Aorta (tissue), 5 donors: ENCODE measurements around the gene SEMA5B. TPM values are rescaled to one million over a fixed set of nuclear protein-coding genes. Genes with fewer than 3 reads are reported as not detected.

Experiments used
- ATAC-seq: fragments of 200-7000 bp; cut with Tn5 transposase; one replicate; pipeline ENCODE4 v1.9.1; 2022; ENCODE audit warnings: moderate library complexity; ENCODE audit not compliant: low FRiP score
- DNase-seq, 2 donors: peaks; one replicate each; pipeline ENCODE4 v3.0.0-alpha.2; 2020
- H3K27ac ChIP-seq, 2 donors: one replicate each; pipeline ENCODE4 v1.5.1; 2013; ENCODE audit warnings: low read length in 2 of 2, mild to moderate bottlenecking in 2 of 2, moderate library complexity in 2 of 2, control low read depth in 1 of 2, inconsistent platforms in 1 of 2, low read depth in 1 of 2
- H3K27me3 ChIP-seq, 2 donors: one replicate each; pipeline ENCODE4 v1.6.1; 2013; ENCODE audit warnings: control low read depth in 1 of 2, low read length in 1 of 2, mild to moderate bottlenecking in 1 of 2, moderate library complexity in 1 of 2; ENCODE audit not compliant: insufficient read depth in 2 of 2, control insufficient read depth in 1 of 2
- H3K36me3 ChIP-seq, 2 donors: one replicate each; pipeline ENCODE4 v1.6.1; 2013; ENCODE audit warnings: control low read depth in 1 of 2, low read length in 1 of 2, mild to moderate bottlenecking in 1 of 2; ENCODE audit not compliant: insufficient read depth in 2 of 2, control insufficient read depth in 1 of 2
- H3K4me1 ChIP-seq, 2 donors: one replicate each; pipeline ENCODE4 v1.6.1; 2013; ENCODE audit warnings: low read length in 2 of 2, control low read depth in 1 of 2, mild to moderate bottlenecking in 1 of 2, moderate library complexity in 1 of 2; ENCODE audit not compliant: insufficient read depth in 2 of 2, control insufficient read depth in 1 of 2
- H3K4me3 ChIP-seq, 2 donors: one replicate each; pipeline ENCODE4 v1.5.1; 2013; ENCODE audit warnings: low read length in 2 of 2, control low read depth in 1 of 2, mild to moderate bottlenecking in 1 of 2
- H3K9me3 ChIP-seq: one replicate; pipeline ENCODE4 v1.6.1; 2013; ENCODE audit warnings: mild to moderate bottlenecking, low read length; ENCODE audit not compliant: control insufficient read depth
- WGBS, 2 donors: extraction: QIAGEN DNeasy Blood & Tissue Kit; methylation state at CpG; one replicate each; pipeline ENCODE4 v1.1.7; 2013; 5-methylcytosine and 5-hydroxymethylcytosine counted together
- intact Hi-C, 2 donors: fragments of 100-400 bp; cut with DNase I; formaldehyde crosslinking; loops; one replicate each; pipeline versions ENCODE4 v1.14.2 to v1.15.0; 2022
- polyA plus RNA-seq, 2 donors: library from polyadenylated mRNA; stranded (reverse); fragments of 200-250 nt; gene quantifications; one replicate each; pipeline ENCODE4 v1.2.3, GENCODE V29; 2013
- total RNA-seq, 2 donors: library from RNA; stranded (reverse); fragmentation: NEBNext Ultra II Directional; extraction: Animal tissue kit (Norgen Biotek cat#: 25700); gene quantifications; one replicate each; pipeline ENCODE4 v1.2.1, GENCODE V29; 2021
- donor health status: healthy with polysubstance abuse.
- donor health status: Bipolar disorder and iron deficiency.
- donor health status: DM: no; HTN: no; CAD: no.
- donor health status: DM: no; HTN: no; CAD: no.
- donor health status: DM: yes; HTN: yes; CAD: no.

SEMA5B gene
- total and polyA plus RNA-seq, 4 donors: under 0.01 to 4.9 (median 0.92) TPM

DNA sequence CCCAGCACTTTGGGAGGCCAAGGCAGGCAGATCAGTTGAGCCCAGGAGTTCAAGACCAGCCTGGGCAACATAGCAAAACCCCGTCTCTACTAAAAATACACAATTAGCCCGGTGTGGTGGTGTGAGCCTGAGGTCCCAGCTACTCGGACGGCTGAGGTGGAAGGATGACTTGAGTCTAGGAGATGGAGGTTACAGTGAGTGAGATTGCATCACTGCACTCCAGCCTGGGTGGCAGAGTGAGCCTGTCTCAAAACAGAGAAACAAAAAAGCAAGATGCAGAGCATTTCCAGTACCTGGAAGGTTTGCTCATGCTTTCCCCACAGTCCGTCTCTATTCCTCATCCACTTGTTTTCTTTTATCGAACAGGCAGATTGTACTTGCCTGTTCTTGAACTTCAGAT is 35.5 kb upstream of the SEMA5B start:
- H3K27ac ChIP-seq: no peak overlapping the region
- no peaks in the 10 kb centered on the region for H3K27me3 ChIP-seq
- no peaks in the 10 kb centered on the region for H3K36me3 ChIP-seq
- no peaks in the 10 kb centered on the region for H3K9me3 ChIP-seq
- DNase-seq (no peak), ATAC-seq (no peak)
- intact Hi-C loops: no loop called here
- no peaks in the 10 kb centered on the region for H3K4me1 ChIP-seq
- 94 to 96% methylated on average over 6 of the region's 6 CpGs for WGBS, 2 donors
- no peak overlapping the region for H3K4me3 ChIP-seq

DNA sequence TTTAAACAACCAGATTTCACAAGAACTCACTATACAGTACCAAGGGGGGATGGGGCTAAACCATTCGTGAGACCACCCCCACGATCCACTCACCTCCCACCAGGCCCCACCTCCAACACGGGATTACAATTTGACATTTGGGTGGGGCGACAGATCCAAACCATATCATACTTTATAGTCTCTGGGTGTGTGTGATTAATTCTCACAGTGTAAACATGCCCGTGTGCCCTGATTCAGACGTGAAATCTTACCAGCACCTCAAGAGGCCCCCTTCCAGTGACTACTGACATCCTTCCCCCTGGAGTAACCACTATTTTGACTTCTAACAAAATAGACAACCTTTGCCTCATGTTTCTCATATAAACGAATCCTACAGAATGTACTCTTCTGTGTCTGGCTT is 34.3 kb upstream of the SEMA5B start:
- Histone ChIP-seq H3K4me3 (no peak overlapping the region), H3K4me1 (no peaks in the 10 kb centered on the region), H3K27me3 (no peaks in the 10 kb centered on the region), H3K27ac (no peak overlapping the region), H3K36me3 (no peaks in the 10 kb centered on the region), H3K9me3 (no peaks in the 10 kb centered on the region)
- ATAC-seq: no peak
- 85 to 88% methylated on average over 7 of the region's 7 CpGs for WGBS, 2 donors
- intact Hi-C loops: no loop called here
- DNase-seq: no peak

DNA sequence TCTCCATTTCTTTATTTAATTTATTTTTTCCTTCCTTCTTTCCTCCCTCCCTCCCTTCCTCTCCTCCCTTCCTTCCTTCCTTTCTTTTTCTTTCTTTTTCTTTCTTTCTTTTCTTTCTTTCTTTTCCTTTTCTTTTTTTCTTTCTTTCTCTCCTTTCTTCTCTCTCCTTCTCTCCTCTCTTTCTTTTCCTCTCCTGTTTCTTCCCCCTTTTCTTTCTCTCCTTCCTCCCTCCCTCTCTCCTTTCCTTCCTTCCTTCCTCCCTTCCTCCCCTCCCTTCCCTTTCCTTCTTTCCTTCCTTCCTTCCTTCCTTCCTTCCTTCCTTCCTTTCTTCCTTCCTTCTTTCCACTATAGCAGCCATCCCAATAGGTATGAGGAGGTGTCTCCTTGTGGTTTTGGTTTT is 32.5 kb upstream of the SEMA5B start:
- ATAC-seq (no peak), DNase-seq (no peak)
- H3K4me3 ChIP-seq: no peak overlapping the region
- no peak overlapping the region for H3K27ac ChIP-seq
- H3K36me3 ChIP-seq: no peaks in the 10 kb centered on the region
- no peaks in the 10 kb centered on the region for H3K9me3 ChIP-seq
- intact Hi-C loops: no loop called here
- no peaks in the 10 kb centered on the region for H3K27me3 ChIP-seq
- no peaks in the 10 kb centered on the region for H3K4me1 ChIP-seq

DNA sequence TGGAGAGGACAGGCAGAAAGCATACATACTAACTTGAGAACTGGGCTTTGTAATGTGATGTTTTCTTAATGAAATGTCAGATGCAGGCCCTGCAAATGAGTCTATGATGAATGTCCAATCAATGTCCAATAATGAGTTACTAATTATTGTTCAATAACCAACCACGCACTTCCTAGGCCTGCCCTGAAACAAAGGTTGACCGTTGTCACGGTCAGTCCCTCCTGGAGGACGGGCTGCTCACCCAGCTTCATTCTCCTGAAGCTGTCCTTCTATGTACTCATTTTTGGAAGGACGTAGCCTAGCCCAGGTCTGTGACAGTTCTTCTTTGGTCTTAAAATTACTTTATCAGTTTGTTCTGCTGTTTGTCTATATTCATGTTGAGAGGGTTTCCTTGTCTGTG is 30.9 kb upstream of the SEMA5B start:
- intact Hi-C loops: loop anchor here in 1 of 2 donors (10.0 kb wide), 1 partner anchor 66 kb away; no protein-coding TSS in a partner anchor
- H3K4me1 ChIP-seq: no peaks in the 10 kb centered on the region
- no peak overlapping the region for H3K27ac ChIP-seq
- no peaks in the 10 kb centered on the region for H3K36me3 ChIP-seq
- no peaks in the 10 kb centered on the region for H3K27me3 ChIP-seq
- no peak for ATAC-seq
- DNase-seq: no peak
- 98 to 99% methylated on average over 5 of the region's 5 CpGs for WGBS, 2 donors
- no peak overlapping the region for H3K4me3 ChIP-seq
- no peaks in the 10 kb centered on the region for H3K9me3 ChIP-seq

DNA sequence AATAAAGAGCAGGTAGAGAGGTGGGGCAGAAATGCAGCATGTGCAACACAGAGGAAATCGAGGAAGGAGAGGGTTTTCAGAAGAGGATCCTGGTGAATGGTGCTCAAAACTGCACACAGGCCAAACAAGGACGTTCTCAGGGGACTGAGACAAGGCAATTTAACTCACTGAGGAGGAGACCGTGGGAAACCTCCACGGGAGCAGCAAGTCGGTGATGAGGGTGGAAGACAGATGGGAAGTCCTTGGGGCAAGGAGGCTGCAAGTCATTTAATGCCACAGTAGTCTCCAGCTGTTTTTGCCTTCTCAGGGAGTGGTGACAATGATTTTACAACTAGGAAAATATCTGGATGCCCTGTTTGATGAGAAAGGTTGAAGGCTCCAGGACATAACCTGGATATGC is 27.8 kb upstream of the SEMA5B start:
- H3K4me1 ChIP-seq: no peaks in the 10 kb centered on the region
- ATAC-seq: no peak
- no peak for DNase-seq
- no peaks in the 10 kb centered on the region for H3K36me3 ChIP-seq
- 86 to 87% methylated on average over 5 of the region's 5 CpGs for WGBS, 2 donors
- intact Hi-C loops: loop anchor here in 1 of 2 donors (10.0 kb wide), 1 partner anchor 69 kb away; no protein-coding TSS in a partner anchor
- H3K27ac ChIP-seq: no peak overlapping the region
- no peak overlapping the region for H3K4me3 ChIP-seq
- H3K27me3 ChIP-seq: no peaks in the 10 kb centered on the region
- no peaks in the 10 kb centered on the region for H3K9me3 ChIP-seq

DNA sequence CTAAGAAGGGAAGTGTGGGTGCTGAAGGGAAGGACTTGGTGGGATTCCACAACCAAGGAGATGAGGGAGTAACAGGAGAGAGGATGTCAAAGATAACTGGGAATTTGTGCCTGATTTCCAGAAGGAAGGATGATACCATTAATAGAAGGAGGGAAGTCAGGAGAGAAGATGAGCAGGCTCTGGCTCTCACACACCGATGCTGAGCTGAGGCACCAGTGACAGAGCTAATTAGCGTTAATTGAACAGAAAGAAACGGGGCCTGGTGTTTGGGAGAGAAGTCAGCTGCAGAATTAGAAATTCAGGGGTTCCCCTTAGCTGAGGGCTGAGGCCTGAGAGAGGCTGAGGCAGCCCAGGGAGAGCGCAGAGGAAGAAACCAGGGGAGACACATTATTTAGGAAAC is 27.4 kb upstream of the SEMA5B start:
- 74 to 77% methylated on average over 4 of the region's 4 CpGs for WGBS, 2 donors
- H3K27ac ChIP-seq: no peak overlapping the region
- no peaks in the 10 kb centered on the region for H3K36me3 ChIP-seq
- H3K27me3 ChIP-seq: no peaks in the 10 kb centered on the region
- no peaks in the 10 kb centered on the region for H3K4me1 ChIP-seq
- intact Hi-C loops: loop anchor here in 1 of 2 donors (10.0 kb wide), 1 partner anchor 70 kb away; no protein-coding TSS in a partner anchor
- no peak for DNase-seq
- no peak overlapping the region for H3K4me3 ChIP-seq
- H3K9me3 ChIP-seq: no peaks in the 10 kb centered on the region
- ATAC-seq: no peak

DNA sequence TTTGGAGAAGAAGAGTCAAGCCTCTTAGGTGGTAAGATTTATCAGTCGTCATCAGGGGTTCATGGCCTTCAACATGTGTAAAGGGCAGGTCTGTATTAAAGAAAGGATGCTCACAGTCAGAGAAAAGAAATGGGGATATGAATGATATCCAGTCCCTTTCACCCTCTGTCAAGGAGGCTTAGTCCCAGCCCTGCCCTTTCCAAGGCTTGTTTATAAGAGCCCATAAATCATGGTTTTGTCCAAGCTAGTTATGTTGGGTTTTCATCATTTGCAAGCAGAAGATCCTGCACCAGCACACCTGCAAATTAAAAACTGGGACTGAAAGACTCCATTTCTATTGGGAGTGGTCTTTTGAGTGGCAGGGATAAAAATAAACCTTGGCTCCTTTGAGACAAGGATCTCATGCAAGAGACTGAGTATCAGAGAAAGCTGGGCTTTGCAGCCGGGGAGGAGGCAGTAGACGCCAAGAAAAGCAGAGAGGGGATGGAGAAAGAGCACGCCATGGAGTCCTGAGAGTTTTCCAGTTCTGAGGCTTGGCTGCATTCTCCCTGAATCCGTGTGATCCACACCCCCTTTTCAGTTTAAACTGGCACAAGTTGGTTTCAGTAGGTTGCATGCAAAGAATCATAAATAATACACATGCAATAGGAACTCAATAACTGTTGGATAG is 26.7 kb upstream of the SEMA5B start:
- H3K4me1 ChIP-seq: no peaks in the 10 kb centered on the region
- no peak overlapping the region for H3K4me3 ChIP-seq
- intact Hi-C loops: loop anchor here in 1 of 2 donors (10.0 kb wide), 1 partner anchor 71 kb away; no protein-coding TSS in a partner anchor
- DNase-seq (peak in 1 of 2 donors; percentile 62), ATAC-seq (peak; percentile 65)
- H3K27ac ChIP-seq: no peak overlapping the region
- 19 to 22% methylated on average over 5 of the region's 5 CpGs for WGBS, 2 donors
- H3K27me3 ChIP-seq: no peaks in the 10 kb centered on the region
- no peaks in the 10 kb centered on the region for H3K36me3 ChIP-seq
- no peaks in the 10 kb centered on the region for H3K9me3 ChIP-seq

DNA sequence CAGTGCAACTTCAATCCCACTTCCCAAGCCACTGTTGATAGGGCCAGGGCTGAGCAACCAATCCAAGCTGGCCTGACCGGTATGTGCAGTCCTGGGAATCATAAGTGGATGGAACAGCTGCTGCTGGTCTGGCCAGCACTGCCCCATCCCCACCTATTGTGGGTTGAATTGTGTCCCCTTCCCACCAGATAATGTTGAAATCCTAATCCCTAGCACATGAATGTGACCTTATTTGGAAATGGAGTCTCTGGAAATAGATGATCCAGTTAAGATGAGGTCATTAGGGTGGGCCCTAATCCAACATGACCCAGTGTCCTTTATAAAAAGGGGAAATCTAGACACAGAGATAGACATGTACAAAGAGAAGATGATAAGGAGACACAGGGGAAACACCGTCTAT is 25.5 kb upstream of the SEMA5B start:
- Histone ChIP-seq H3K9me3 (no peaks in the 10 kb centered on the region), H3K4me3 (no peak overlapping the region), H3K36me3 (no peaks in the 10 kb centered on the region), H3K27me3 (no peaks in the 10 kb centered on the region), H3K4me1 (no peaks in the 10 kb centered on the region), H3K27ac (peak overlapping the region in 1 of 2 donors; percentile 17)
- DNase-seq (peak in 1 of 2 donors; percentile 56), ATAC-seq (peak; percentile 56)
- 20 to 27% methylated on average over 2 of the region's 2 CpGs for WGBS, 2 donors
- intact Hi-C loops: loop anchor here in 1 of 2 donors (10.0 kb wide), 1 partner anchor 72 kb away; no protein-coding TSS in a partner anchor

DNA sequence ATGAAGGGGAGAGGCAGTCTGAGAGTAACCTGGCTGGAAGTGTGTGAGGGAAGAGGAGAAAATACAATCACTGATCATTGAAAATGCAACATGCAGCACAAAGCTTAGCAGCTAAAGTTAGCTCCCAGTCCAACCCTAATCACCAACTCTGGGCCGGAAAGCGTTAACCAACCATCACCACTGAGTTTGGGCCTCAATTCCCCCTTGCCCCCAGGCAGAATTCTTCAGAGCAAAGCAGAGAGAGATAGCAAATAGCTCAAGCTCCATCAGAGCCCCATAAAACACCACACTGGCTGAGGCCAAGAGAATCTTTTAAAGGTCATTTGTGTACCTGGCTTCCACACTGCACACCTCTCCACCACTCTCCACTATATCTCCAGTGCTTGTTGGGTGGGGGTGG is 23.1 kb upstream of the SEMA5B start:
- intact Hi-C loops: loop anchor here in 1 of 2 donors (10.0 kb wide), 1 partner anchor 74 kb away; no protein-coding TSS in a partner anchor
- ATAC-seq (no peak), DNase-seq (no peak)
- Histone ChIP-seq H3K4me1 (no peaks in the 10 kb centered on the region), H3K9me3 (no peaks in the 10 kb centered on the region), H3K36me3 (no peaks in the 10 kb centered on the region), H3K4me3 (no peak overlapping the region), H3K27me3 (no peaks in the 10 kb centered on the region), H3K27ac (no peak overlapping the region)
- WGBS, 2 donors: 94 to 97% methylated on average over 2 of the region's 2 CpGs
